GM12878 (cell line): ENCODE data around the gene SPDYE2B.
"Not testable (repeated sequence)": the region's sequence is repeated elsewhere in the genome, so short reads cannot be mapped to it uniquely, and the experiment has no call there.

Experiments used
- POLR2AphosphoS5 ChIP-seq: IDR thresholded peaks from 2 replicates; pipeline ENCODE4 v1.6.1; 2011; ENCODE audit warnings: mild to moderate bottlenecking, low read length, inconsistent platforms
- RAD51 ChIP-seq: fragments of 450-650 bp; IDR thresholded peaks from 2 replicates; pipeline ENCODE4 v1.6.1; 2016; ENCODE audit warnings: moderate library complexity, mild to moderate bottlenecking, inconsistent platforms
- SMARCA5 ChIP-seq: fragments of 450-650 bp; IDR thresholded peaks from 2 replicates; pipeline ENCODE4 v1.6.1; 2017; ENCODE audit warnings: mild to moderate bottlenecking
- SMC3 ChIP-seq: IDR thresholded peaks from 2 replicates; pipeline ENCODE4 v1.6.1; 2011; ENCODE audit warnings: low read length, improper control_type of control experiment, borderline replicate concordance
- ZBTB11 ChIP-seq: fragments of 450-650 bp; formaldehyde crosslinking; IDR thresholded peaks from 2 replicates; pipeline ENCODE4 v1.5.0; 2022; ENCODE audit warnings: mild to moderate bottlenecking, missing genetic modification characterization
- TF ChIP-seq, protein P1 (sequence below), 3 experiments: IDR thresholded peaks in 2 of 3; conservative IDR thresholded peaks in 1 of 3; 2 replicates each; pipeline ENCODE4 v1.5.1; 2011; ENCODE audit warnings: low read depth in 3 of 3, low read length in 3 of 3, mild to moderate bottlenecking in 3 of 3, control low read depth in 2 of 3, moderate library complexity in 2 of 3, inconsistent platforms in 1 of 3, mixed read lengths in 1 of 3; ENCODE audit not compliant: control insufficient read depth in 2 of 3, insufficient read depth in 1 of 3; ENCODE audit errors: extremely low read depth in 1 of 3
- TF ChIP-seq, protein P2 (sequence below): IDR thresholded peaks from 2 replicates; pipeline ENCODE4 v1.6.1; 2011; ENCODE audit warnings: low read depth, low read length, improper control_type of control experiment, borderline replicate concordance

DNA sequence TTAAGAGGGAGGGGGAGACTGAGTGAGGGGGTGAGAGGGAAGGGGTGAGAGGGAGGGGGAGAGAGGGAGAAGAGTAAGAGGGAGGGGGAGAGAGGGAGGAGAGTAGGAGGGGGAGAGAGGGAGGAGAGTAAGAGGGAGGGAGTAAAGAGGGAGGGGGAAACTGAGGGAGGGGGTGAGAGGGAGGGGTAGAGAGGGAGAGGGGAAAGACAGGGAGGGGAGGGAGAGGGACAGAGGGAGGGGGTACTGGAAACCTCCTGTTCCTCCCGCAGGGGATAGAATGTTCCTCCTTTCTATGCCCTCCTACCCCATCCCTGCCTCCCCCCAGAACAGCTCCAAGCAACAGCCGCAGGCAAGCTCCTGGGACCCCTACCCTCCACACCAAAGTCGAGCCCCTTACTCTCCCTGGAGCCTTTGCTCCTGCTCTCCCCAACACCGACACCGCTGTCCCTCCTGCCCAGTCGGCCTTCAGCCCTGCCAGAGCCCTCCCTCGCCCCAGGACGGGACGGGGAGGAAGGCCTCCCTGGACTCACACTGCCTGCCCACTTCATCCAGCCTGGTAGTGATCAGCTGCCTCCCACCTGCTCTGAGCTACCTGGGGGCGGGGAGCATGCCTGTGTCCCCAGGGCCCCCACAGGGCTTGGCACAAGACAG lies 38.3 kb upstream of the SPDYE2B start:
- not testable (repeated sequence) for TF ChIP-seq POLR2AphosphoS5; ZBTB11 (CRISPR knock-in tag); SMC3; SMARCA5; RAD51
- TF ChIP-seq, protein P1, sequence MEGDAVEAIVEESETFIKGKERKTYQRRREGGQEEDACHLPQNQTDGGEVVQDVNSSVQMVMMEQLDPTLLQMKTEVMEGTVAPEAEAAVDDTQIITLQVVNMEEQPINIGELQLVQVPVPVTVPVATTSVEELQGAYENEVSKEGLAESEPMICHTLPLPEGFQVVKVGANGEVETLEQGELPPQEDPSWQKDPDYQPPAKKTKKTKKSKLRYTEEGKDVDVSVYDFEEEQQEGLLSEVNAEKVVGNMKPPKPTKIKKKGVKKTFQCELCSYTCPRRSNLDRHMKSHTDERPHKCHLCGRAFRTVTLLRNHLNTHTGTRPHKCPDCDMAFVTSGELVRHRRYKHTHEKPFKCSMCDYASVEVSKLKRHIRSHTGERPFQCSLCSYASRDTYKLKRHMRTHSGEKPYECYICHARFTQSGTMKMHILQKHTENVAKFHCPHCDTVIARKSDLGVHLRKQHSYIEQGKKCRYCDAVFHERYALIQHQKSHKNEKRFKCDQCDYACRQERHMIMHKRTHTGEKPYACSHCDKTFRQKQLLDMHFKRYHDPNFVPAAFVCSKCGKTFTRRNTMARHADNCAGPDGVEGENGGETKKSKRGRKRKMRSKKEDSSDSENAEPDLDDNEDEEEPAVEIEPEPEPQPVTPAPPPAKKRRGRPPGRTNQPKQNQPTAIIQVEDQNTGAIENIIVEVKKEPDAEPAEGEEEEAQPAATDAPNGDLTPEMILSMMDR (IDR thresholded peaks at IDR 0.05 in 2 of 3, conservative IDR thresholded peaks at IDR 0.05 in 1 of 3; ENCODE audit: control insufficient read depth in 2 of 3, extremely low read depth in 1 of 3, insufficient read depth in 1 of 3, low read depth in 3 of 3, low read length in 3 of 3) = not testable (repeated sequence)
- TF ChIP-seq, protein P2, sequence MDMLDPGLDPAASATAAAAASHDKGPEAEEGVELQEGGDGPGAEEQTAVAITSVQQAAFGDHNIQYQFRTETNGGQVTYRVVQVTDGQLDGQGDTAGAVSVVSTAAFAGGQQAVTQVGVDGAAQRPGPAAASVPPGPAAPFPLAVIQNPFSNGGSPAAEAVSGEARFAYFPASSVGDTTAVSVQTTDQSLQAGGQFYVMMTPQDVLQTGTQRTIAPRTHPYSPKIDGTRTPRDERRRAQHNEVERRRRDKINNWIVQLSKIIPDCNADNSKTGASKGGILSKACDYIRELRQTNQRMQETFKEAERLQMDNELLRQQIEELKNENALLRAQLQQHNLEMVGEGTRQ = not testable (repeated sequence)
